Suppressor macrophage treated with lipopolysaccharide for 1 hour (primary cell): ENCODE results near the gene DLX2.
"Not testable (repeated sequence)": the region's sequence is repeated elsewhere in the genome, so short reads cannot be mapped to it uniquely, and the experiment has no call there.

Experiments
- DNase-seq, 3 donors: peaks; one replicate each; pipeline ENCODE4 v3.0.0-alpha.2; 2020 to 2022

DLX2 gene

DNA sequence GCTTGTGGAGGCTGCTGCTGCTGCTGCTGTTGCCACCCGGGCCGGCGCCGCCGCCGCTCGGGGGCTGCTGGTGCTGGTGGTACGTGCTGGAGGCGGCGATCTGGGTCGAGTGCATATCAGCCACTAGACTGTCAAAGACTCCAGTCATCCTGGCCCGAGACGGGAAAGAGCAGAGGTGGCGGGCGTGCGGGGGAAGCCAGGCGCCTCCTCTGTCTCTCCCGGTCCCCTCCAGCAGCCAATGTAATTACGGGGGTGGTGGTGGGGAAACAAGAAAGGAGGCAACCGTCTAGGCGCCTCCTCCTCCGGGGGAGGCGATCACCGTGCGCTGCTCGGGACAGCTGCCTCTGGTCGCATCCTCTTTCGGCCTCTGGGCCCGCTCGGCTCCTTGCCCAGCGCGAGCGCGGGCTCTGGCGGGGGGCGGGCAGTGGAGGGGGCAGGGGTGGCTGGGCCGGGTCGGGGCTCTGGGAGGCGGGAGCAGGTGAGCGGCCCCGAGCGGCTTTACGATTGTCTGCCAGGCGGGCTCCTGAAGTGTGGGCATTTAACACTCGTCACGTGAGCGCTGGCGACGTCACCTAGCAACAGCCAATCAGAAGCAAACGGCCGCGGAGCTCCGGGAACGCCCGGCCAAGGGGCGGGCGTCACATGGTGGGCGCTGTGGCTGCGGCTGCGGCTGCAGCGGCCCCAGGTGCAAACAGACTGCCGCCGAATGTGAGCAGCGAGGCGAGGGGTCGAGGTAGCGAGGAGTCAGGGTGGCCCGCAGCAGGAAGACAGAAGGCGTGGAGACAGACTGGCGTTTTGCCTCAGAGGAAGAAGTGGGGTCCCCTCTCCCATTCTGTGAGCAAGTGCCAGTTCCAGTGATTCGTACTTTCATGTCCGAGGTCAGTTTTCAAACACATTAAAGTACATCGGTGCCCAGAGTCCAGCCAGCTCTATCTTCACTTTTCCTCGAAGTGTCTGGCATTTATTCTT lies at the start of gene DLX2:
Gene DLX2 (minus strand): TSS at position 510 of the 969 bp plus-strand sequence. CDS start 362 bp downstream, at position 148.
- DNase-seq: peak; percentile 86 to 90 (median 89)

DNA sequence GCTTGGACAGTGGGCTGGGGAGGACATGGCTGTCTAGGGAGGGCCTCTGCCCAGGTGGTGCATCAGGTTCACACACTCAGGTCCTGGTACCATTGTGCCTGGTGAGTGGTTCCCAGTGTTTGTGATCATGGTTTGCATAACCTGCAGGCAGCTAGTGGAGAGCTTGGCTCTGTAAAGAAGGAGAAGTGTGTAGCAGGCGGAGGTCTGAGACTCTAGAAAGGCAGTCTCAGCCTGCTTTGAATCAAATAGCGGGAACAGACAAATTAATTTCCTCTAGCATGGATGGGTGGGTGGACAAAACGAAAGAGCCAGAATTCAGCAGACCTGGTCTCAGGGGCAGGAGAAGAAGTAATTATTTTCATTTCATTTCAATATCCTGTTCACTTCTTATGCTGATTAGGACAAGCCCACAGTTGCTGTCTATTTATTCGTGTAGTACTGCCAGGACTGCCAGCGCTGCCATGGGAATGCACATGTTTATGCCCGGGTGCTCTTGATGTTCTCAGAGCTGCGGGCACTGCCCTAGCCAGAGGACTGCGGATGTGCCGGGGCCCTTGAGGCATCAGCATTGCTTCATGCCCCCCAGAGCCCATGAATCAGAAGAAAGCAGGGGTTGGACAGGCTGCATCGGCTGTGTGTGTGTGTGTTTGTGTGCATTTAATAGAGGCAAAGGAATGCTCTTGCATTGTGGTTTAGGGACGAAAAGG lies 45.4 kb upstream of the DLX2 start:
- no peak for DNase-seq

GRCh38 chr2:172143817-172144216 lies 41.1 kb upstream of the DLX2 start:
- no peak for DNase-seq

DNA sequence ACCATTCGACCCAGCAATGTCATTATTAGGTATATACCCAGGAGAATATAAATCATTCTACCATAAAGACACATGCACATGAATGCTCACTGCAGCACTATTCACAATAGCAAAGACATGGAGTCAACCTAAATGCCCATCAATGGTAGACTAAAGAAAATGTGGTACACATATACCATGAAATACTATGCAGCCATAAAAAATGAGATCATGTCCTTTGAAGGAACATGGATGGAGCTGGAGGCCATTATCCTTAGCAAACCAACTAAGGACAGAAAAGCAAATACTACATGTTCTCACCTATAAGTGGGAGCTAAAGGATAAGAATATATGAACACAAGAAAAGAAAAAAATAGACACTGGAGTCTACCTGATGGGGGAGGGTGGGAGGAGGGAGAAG lies 36.0 kb upstream of the DLX2 start:
- DNase-seq: not testable (repeated sequence)

- DNase-seq: no peak
These were observed 35.2 kb upstream of the DLX2 start for GRCh38 chr2:172137943-172138342.

GRCh38 chr2:172137109-172137508 lies 34.4 kb upstream of the DLX2 start:
- no peak for DNase-seq

GRCh38 chr2:172135446-172135845 lies 32.7 kb upstream of the DLX2 start:
- no peak for DNase-seq

- no peak for DNase-seq
These were observed 31.6 kb upstream of the DLX2 start for GRCh38 chr2:172134270-172134669.

- no peak for DNase-seq
These were observed 29.2 kb upstream of the DLX2 start for GRCh38 chr2:172131713-172132555.

- no peak for DNase-seq
These were observed 26.7 kb upstream of the DLX2 start for GRCh38 chr2:172129404-172129803.

DNA sequence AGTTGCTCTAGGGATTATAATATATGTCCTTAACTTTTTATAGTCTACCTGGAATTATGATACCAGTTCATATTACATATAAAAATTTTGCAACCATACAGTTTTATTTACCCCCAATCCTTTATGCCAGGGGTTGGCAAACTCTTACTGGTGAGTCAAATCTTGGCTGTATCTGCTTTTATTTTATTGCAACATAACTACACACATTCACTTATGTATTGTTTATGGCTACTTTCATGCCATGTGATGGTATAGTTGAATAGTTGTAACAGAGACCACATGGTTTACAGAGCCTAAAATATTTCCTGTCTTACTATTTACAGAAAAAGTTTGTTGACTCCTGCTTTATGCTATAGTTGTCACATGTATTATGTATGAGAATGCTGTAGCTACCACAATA lies 25.8 kb upstream of the DLX2 start:
- no peak for DNase-seq

DNA sequence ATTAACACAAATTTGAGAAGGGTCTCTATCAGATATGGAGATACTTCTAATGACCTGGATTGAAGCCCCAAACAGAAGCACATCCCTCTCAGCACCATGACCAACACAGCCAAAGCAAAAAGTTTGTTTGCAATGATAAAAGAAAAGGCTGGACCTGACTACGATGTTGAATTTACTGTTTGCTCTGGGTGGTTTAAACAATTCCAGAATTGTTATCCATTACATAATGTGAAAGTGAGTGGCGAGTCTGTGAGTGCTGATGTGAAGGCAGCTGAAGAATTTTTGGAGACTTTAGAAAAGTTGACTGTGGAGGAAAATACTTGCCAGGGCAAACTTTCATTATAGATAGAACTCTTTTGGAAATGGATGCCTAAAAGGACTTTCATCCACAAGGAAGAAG lies 17.4 kb upstream of the DLX2 start:
- DNase-seq: no peak

- DNase-seq: peak in 1 of 3 donors; percentile 30
These were observed 16.4 kb upstream of the DLX2 start for GRCh38 chr2:172119089-172119488.

DNA sequence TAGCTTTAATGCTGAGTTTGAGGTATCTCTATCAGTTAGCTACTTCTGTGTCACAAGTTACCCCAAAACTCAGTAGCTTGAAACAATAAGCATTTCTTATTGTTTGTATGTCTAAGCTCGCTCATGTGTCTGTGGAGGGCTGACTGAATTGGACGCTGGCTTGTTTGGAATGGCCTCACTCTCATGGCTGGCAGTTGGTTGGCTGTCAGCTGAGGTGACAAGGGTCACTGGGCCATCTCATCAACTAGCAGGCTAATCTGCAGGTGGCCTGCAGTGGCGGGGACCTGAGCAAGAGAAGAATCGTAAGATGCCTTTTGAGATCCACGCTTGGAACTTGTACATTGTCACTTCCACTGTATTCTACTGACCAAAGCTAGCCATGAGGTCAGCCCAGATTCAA lies 13.4 kb upstream of the DLX2 start:
- DNase-seq: no peak

- DNase-seq: no peak
These were observed 11.9 kb upstream of the DLX2 start for GRCh38 chr2:172114579-172114978.

GRCh38 chr2:172114176-172114575 lies 11.5 kb upstream of the DLX2 start:
- DNase-seq: not testable (repeated sequence)

DNA sequence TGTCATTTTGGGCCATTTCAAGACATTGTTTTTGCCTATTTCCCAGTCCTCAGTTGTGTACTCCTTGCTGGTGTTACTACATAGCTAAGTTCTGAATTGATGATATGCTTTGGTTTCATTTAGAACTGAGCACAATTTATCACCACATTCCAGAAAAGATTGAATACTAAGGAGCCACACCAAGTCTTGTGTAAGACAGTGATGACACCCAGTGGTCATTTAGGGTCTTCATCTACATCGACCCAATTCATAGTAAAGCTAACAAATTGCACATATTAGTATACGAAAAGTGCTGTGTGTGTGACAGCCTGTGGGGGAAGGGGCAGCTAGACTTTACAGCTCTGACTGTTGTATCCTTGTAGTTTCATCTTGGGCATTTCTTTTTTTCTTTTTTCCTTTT lies 10.9 kb upstream of the DLX2 start:
- DNase-seq: no peak

GRCh38 chr2:172109988-172110811 lies 7.5 kb upstream of the DLX2 start:
- peak in 1 of 3 donors; percentile 25 for DNase-seq

DNA sequence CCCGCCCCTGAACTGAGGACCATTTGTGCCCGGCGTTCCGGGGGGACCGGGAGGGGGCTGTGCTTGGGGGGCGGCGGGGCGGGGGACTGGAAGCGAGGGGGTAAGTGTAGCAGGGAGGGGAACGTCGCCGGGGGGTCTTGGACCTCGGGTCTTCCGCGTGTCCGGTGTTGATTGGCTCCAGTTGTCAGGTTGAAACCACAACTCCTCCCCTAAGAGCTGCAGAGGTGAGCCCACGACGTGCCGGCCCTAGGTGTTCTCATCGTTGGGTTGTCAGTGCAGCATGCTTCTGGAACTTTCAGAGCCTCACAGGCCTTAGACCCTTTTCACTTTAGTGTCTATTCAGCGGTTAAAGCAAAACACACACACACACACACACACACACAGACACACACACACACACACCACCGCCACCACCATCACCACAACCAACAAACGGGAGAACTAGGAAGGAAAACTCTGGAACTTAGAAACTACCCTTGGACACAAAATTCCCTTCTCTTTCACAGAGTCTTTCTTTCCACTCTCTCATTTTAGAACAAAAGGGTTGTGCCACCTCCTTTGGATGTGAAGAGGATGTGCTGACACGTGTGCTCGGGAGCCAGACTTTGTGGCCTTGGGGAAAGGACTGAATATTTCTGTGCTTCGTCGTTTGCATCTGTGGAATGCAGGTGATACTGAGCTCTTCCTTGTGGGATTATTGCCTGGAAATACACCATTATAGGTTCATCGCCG lies 6.7 kb upstream of the DLX2 start:
- DNase-seq: no peak

- DNase-seq: no peak
These were observed 5.9 kb upstream of the DLX2 start for GRCh38 chr2:172108587-172108930.
